ENCODE results near the gene EEF1E1.
"Not testable (repeated sequence)": the region's sequence is repeated elsewhere in the genome, so short reads cannot be mapped to it uniquely, and the experiment has no call there.

The EEF1E1 gene

GRCh38 chr6:8057263-8057662 is 45.1 kb downstream of the EEF1E1 start:
- H3K4me3 ChIP-seq (ENCODE audit: low read length), result no peak overlapping the region
- no peak for TF ChIP-seq CTCF (IDR thresholded peaks at IDR 0.05; ENCODE audit: insufficient read depth, low read depth, low read length, missing control alignments)
- no peak for DNase-seq (ENCODE audit: low read depth)

- H3K4me3 ChIP-seq (ENCODE audit: low read length), result no peak overlapping the region
- no peak for TF ChIP-seq CTCF (IDR thresholded peaks at IDR 0.05; ENCODE audit: insufficient read depth, low read depth, low read length, missing control alignments)
- DNase-seq (ENCODE audit: low read depth), result peak; percentile 28
Observed at GRCh38 chr6:8054276-8054675, 48.1 kb downstream of the EEF1E1 start.

- no peak for TF ChIP-seq CTCF (IDR thresholded peaks at IDR 0.05; ENCODE audit: insufficient read depth, low read depth, low read length, missing control alignments)
Observed at GRCh38 chr6:8047541-8048292, 54.6 kb downstream of the EEF1E1 start.

GRCh38 chr6:8045769-8046168 is 56.6 kb downstream of the EEF1E1 start:
- not testable (repeated sequence) for H3K4me3 ChIP-seq (ENCODE audit: low read length); DNase-seq (ENCODE audit: low read depth)

More at GRCh38 chr6:8047541-8048292, 54.6 kb downstream of the EEF1E1 start:
- DNase-seq (ENCODE audit: low read depth), result peak; percentile 73
- no peak overlapping the region for H3K4me3 ChIP-seq (ENCODE audit: low read length)

- TF ChIP-seq CTCF (IDR thresholded peaks at IDR 0.05; ENCODE audit: insufficient read depth, low read depth, low read length, missing control alignments), result no peak
- H3K4me3 ChIP-seq (ENCODE audit: low read length), result no peak overlapping the region
- no peak for DNase-seq (ENCODE audit: low read depth)
Observed at GRCh38 chr6:8043221-8043620, 59.1 kb downstream of the EEF1E1 start.

- no peak for DNase-seq (ENCODE audit: low read depth)
- H3K4me3 ChIP-seq (ENCODE audit: low read length), result no peak overlapping the region
- no peak for TF ChIP-seq CTCF (IDR thresholded peaks at IDR 0.05; ENCODE audit: insufficient read depth, low read depth, low read length, missing control alignments)
Observed at GRCh38 chr6:8041913-8042583, 60.3 kb downstream of the EEF1E1 start.

GRCh38 chr6:8034107-8034506 is 68.2 kb downstream of the EEF1E1 start:
- not testable (repeated sequence) for H3K4me3 ChIP-seq (ENCODE audit: low read length); DNase-seq (ENCODE audit: low read depth)

- DNase-seq (ENCODE audit: low read depth), result no peak
- TF ChIP-seq CTCF (IDR thresholded peaks at IDR 0.05; ENCODE audit: insufficient read depth, low read depth, low read length, missing control alignments), result no peak
Observed at GRCh38 chr6:8030920-8031319, 71.4 kb downstream of the EEF1E1 start.

More at GRCh38 chr6:8030920-8031319, 71.4 kb downstream of the EEF1E1 start:
- H3K4me3 ChIP-seq (ENCODE audit: low read length), result no peak overlapping the region

Measured in epithelial cell of esophagus (primary cell).